Activated naive CD4-positive, alpha-beta T cell treated with anti-CD3 and anti-CD28 coated beads for 36 hours (primary cell): Measurements from ENCODE around the gene MCEMP1. TPM values are rescaled to one million over a fixed set of nuclear protein-coding genes. Genes with fewer than 3 reads are reported as not detected.

Source experiments
- CTCF ChIA-PET: fragments of 350-600 bp; sonication (Branson Sonifier 250); formaldehyde crosslinking; loops from one replicate; lab custom pipeline; 2021; ENCODE audit warnings: antibody characterized with exemption; lab: Charles Lee
- DNase-seq: peaks from one replicate; pipeline ENCODE4 v3.0.0-alpha.2; 2020
- H3K27ac Mint-ChIP-seq: one replicate; pipeline ENCODE4 v1.8.0; 2021; ENCODE audit warnings: mild to moderate bottlenecking, mixed read lengths
- H3K27me3 Mint-ChIP-seq: one replicate; pipeline ENCODE4 v1.8.0; 2021; ENCODE audit warnings: low read depth, mixed read lengths
- H3K36me3 Mint-ChIP-seq: one replicate; pipeline ENCODE4 v1.8.0; 2021; ENCODE audit warnings: low read depth, mixed read lengths
- H3K4me1 Mint-ChIP-seq: one replicate; pipeline ENCODE4 v1.8.0; 2021; ENCODE audit warnings: low read depth, mixed read lengths
- H3K4me3 Mint-ChIP-seq: one replicate; pipeline ENCODE4 v1.8.0; 2021; ENCODE audit warnings: mild to moderate bottlenecking, moderate library complexity, mixed read lengths
- H3K9me3 Mint-ChIP-seq: one replicate; pipeline ENCODE4 v1.8.0; 2021; ENCODE audit warnings: mixed read lengths
- intact Hi-C: fragments of 100-400 bp; cut with micrococcal nuclease; formaldehyde crosslinking; loops from one replicate; pipeline ENCODE4 v1.15.1; 2023
- total RNA-seq, 2 experiments: library from RNA; stranded (reverse); gene quantifications; one replicate each; pipeline ENCODE4 v1.2.3, GENCODE V29; 2021

Gene MCEMP1, protein sequence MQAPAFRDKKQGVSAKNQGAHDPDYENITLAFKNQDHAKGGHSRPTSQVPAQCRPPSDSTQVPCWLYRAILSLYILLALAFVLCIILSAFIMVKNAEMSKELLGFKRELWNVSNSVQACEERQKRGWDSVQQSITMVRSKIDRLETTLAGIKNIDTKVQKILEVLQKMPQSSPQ
- not detected for total RNA-seq

DNA sequence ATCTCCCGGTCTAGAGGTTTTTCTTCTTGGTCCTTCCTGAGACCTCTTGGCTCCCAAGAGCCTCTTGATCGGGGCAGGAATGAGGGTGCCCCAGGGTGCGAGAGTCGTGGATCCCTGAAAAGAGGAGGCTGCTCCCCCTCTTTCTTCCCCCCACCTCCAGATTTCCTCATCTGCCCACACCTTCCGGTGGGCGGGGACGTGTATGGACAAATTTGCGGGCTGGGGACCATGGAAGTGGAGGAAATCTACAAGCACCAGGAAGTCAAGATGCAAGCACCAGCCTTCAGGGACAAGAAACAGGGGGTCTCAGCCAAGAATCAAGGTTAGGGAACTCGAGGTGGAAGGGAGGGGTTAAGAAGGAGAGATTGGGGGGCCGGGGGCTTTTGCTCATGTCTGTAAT lies at the start of gene MCEMP1:
Gene MCEMP1, plus strand, starts transcription at position 237 of the 400 bp plus-strand sequence. Its CDS starts 31 bp downstream, at position 268.
- Mint-ChIP-seq H3K4me1 (peaks cover 48% of the 10 kb centered on the region), H3K9me3 (no peaks in the 10 kb centered on the region), H3K27me3 (peaks cover 23% of the 10 kb centered on the region), H3K4me3 (no peak within 1 kb of the TSS), H3K27ac (no peak within 1 kb of the TSS), H3K36me3 (peaks cover 2% of the 10 kb centered on the region)
- CTCF ChIA-PET: interaction anchor here (1.5 kb wide), 1 partner anchor 24 kb away, joined by 4 read pairs; no protein-coding TSS in a partner anchor
- no peak for DNase-seq
- intact Hi-C loops: loop anchor here (5.0 kb wide), 1 partner anchor 325 kb away; no protein-coding TSS in a partner anchor

- Mint-ChIP-seq H3K27me3 (no peaks in the 10 kb centered on the region), H3K27ac (no peak overlapping the region), H3K36me3 (peaks cover 18% of the 10 kb centered on the region), H3K4me1 (peaks cover 40% of the 10 kb centered on the region), H3K9me3 (no peaks in the 10 kb centered on the region), H3K4me3 (peak overlapping the region; percentile 38)
- CTCF ChIA-PET: interaction anchor here (1.5 kb wide), 1 partner anchor 59 kb away, joined by 6 read pairs; no protein-coding TSS in a partner anchor
- no peak for DNase-seq
- intact Hi-C loops: no loop called here
Measured at GRCh38 chr19:7627166-7627565, 49.7 kb upstream of the MCEMP1 start.

DNA sequence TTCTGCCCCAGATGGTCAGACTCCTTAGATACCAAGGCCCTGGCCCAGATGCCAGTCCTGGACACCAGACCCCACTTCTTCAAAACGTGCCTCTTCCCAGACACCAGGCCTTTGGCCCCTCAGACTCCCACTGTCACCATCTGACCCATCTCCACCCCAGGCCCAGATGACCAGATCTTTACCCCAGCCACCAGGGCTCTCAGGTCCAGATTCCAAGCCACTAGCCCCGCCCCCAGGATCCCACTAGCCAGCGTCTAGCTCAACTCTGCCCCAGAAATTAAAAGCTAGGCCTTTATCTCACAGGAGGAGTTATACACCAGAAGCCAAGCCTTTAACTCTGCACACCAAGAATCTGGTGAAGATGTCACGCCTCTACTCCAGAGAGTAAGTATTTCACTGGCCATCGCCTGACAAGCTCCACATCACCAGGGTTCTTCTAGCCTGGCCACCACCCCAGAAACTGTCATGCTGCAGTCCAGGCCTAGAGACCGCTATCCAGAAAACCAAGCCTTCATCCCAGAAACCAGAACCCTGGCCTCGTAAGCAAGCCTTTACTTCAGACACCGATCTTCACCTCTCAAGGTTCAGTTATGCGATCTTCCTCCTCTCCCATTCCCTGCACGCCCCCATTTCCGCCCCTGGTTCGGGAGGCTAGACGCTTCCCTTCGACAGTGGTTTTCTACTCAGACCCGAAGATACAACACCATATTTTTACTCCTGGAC lies 48.1 kb upstream of the MCEMP1 start:
- H3K4me3 Mint-ChIP-seq: peak overlapping the region; percentile 98
- CTCF ChIA-PET: interaction anchor here (1.2 to 2.3 kb wide), 4 partner anchors 52 to 316 kb away, joined by 3 to 11 read pairs (median 6); partner anchors contain the start of gene TRAPPC5
- H3K4me1 Mint-ChIP-seq: peaks cover 40% of the 10 kb centered on the region
- intact Hi-C loops: loop anchor here (1.0 to 2.0 kb wide), 5 partner anchors 9 to 106 kb away; partner anchors contain the start of genes MCOLN1, PNPLA6, STXBP2 and TRAPPC5
- no peak for DNase-seq
- H3K27ac Mint-ChIP-seq: peak overlapping the region; percentile 97
- H3K27me3 Mint-ChIP-seq: no peaks in the 10 kb centered on the region
- peaks cover 14% of the 10 kb centered on the region for H3K36me3 Mint-ChIP-seq
- H3K9me3 Mint-ChIP-seq: no peaks in the 10 kb centered on the region

DNA sequence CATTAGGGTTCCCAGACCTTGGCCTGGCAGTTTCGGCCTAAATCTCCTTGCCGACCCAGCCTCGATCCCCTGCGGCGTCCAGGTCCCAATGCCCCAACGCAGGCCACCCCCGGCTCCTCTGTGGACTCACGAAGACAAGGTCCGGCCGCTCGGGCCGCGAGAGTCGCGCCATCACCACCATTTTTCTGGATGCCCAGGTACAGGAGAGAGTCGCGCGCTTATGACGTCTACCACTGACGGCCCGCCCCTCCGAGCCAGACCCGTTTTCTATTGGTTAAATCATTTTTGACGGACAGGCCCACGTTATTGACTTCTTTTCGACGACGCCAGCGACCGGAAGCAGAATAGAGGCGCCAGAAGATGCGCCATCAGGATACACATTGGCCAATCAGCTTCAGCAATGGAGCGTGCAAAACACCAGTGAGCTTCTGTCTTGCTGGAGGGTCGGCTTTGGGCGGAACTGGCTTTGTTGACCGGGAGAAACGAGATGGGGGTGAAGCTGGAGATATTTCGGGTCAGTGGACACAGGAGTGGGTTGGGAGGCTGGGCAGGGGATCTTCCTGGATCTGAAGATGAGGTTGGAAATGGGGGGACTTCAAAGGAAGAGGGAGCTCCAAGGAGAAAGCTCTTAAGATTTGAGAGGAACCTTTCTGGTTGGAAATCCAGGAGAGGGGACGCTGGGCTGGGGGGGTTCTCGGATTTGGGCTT lies 47.4 kb upstream of the MCEMP1 start, which contains the start of the genes PET100 and XAB2:
Gene PET100, plus strand, starts transcription at position 447 of the 708 bp plus-strand sequence. Its CDS starts 41 bp downstream, at position 488.
Gene XAB2, minus strand, starts transcription at position 199 of the 708 bp plus-strand sequence. Its CDS starts 18 bp downstream, at position 181.
- intact Hi-C loops: loop anchor here (1.0 to 2.0 kb wide), 5 partner anchors 8 to 107 kb away; partner anchors contain the start of genes MCOLN1, PNPLA6, STXBP2 and TRAPPC5
- CTCF ChIA-PET: interaction anchor here (0.6 to 2.3 kb wide), 9 partner anchors 23 to 315 kb away, joined by 3 to 11 read pairs (median 4); partner anchors contain the start of gene TRAPPC5
- H3K9me3 Mint-ChIP-seq: no peaks in the 10 kb centered on the region
- H3K4me3 Mint-ChIP-seq: peak within 1 kb of the TSS; percentile 98
- H3K27ac Mint-ChIP-seq: peak within 1 kb of the TSS; percentile 97
- DNase-seq: peak; percentile 97
- peaks cover 12% of the 10 kb centered on the region for H3K36me3 Mint-ChIP-seq
- H3K27me3 Mint-ChIP-seq: no peaks in the 10 kb centered on the region
- peaks cover 42% of the 10 kb centered on the region for H3K4me1 Mint-ChIP-seq

DNA sequence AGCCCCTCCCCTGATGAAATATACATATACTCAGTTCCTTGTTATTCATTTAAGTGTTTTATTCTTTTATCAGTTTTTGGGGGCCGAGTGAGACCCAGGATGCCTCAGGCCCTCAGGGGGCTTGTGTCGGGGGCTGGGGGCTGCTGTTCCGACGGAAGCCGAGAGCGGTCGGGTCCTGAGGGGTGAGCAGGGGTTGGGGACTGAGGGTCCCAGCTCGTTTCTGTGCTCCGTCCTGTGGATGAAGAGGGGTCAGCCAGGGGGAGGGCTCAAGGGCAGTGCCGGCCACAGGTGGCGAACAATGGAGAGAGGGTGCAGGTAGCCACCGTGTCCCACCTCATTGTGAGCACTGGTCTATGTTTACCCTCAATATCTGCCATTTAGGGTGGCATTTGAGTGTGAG lies 45.3 kb upstream of the MCEMP1 start:
- intact Hi-C loops: no loop called here
- Mint-ChIP-seq H3K27me3 (no peaks in the 10 kb centered on the region), H3K4me3 (no peak overlapping the region), H3K9me3 (no peaks in the 10 kb centered on the region), H3K27ac (no peak overlapping the region), H3K4me1 (peaks cover 48% of the 10 kb centered on the region), H3K36me3 (peaks cover 12% of the 10 kb centered on the region)
- CTCF ChIA-PET: no interaction called here
- no peak for DNase-seq

- Mint-ChIP-seq H3K27me3 (no peaks in the 10 kb centered on the region), H3K36me3 (peaks cover 8% of the 10 kb centered on the region), H3K27ac (no peak overlapping the region), H3K9me3 (no peaks in the 10 kb centered on the region), H3K4me1 (peaks cover 44% of the 10 kb centered on the region), H3K4me3 (no peak overlapping the region)
- intact Hi-C loops: no loop called here
- no peak for DNase-seq
- CTCF ChIA-PET: interaction anchor here (0.9 kb wide), 1 partner anchor 28 kb away, joined by 3 read pairs; no protein-coding TSS in a partner anchor
Measured at GRCh38 chr19:7632340-7633203, 44.3 kb upstream of the MCEMP1 start.

DNA sequence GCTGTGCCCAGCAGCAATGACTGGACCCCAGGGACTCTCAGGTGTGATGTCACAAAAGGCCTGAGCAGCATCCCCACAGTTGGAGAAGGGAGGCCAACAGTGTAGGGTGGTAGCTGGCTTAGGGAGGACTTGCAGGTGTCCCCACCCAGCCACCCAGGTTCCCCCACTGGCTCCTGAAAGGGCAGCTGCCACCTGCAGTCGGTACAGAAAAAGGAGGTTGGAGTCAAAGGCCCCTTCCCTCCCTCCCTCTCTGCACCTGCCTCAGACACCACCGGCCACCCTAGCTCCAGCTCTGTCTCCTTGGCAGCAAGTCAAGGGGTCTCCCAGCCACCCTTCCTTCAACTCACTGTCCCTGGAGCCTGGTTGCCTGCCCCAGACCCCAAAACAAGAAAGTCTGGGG lies 43.2 kb upstream of the MCEMP1 start, which contains the start of gene PCP2:
Gene PCP2, minus strand, starts transcription at position 22 of the 400 bp plus-strand sequence. CDS start 262 bp downstream, outside the sequence.
- H3K4me3 Mint-ChIP-seq: no peak within 1 kb of the TSS
- no peak within 1 kb of the TSS for H3K27ac Mint-ChIP-seq
- peaks cover 40% of the 10 kb centered on the region for H3K4me1 Mint-ChIP-seq
- H3K9me3 Mint-ChIP-seq: no peaks in the 10 kb centered on the region
- H3K27me3 Mint-ChIP-seq: no peaks in the 10 kb centered on the region
- peaks cover 7% of the 10 kb centered on the region for H3K36me3 Mint-ChIP-seq
- DNase-seq: no peak
- CTCF ChIA-PET: interaction anchor here (0.9 kb wide), 1 partner anchor 29 kb away, joined by 3 read pairs; no protein-coding TSS in a partner anchor
- intact Hi-C loops: no loop called here

- H3K9me3 Mint-ChIP-seq: peaks cover 6% of the 10 kb centered on the region
- H3K27ac Mint-ChIP-seq: no peak overlapping the region
- peaks cover 36% of the 10 kb centered on the region for H3K4me1 Mint-ChIP-seq
- peaks cover 12% of the 10 kb centered on the region for H3K36me3 Mint-ChIP-seq
- DNase-seq: no peak
- CTCF ChIA-PET: interaction anchor here (0.7 to 1.5 kb wide), 5 partner anchors 17 to 467 kb away, joined by 3 to 5 read pairs (median 4); partner anchors contain the start of gene TRAPPC5
- intact Hi-C loops: no loop called here
- no peaks in the 10 kb centered on the region for H3K27me3 Mint-ChIP-seq
- H3K4me3 Mint-ChIP-seq: no peak overlapping the region
Measured at GRCh38 chr19:7635670-7636069, 41.2 kb upstream of the MCEMP1 start.

DNA sequence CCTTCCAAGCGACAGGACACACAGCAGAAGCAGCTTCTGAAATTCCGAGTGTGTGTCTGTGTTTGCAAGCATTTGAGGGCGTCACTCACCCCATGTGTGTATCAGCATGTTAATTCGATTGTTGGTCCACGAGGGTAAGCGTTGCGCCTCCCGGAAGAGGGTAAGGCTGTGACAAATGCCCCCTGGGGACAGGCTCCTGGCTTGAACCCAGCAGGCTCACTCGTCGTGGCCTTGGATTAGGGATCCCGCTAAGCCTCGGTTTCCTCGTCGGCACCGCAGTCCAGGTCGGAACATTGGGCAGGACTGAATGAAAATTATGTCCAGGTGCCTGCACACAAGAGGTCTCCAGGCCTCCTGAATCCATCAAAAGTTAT lies 40.6 kb upstream of the MCEMP1 start:
- Mint-ChIP-seq H3K27me3 (no peaks in the 10 kb centered on the region), H3K9me3 (peaks cover 6% of the 10 kb centered on the region), H3K4me1 (peaks cover 32% of the 10 kb centered on the region), H3K27ac (no peak overlapping the region), H3K4me3 (peak overlapping the region; percentile 80), H3K36me3 (peaks cover 12% of the 10 kb centered on the region)
- DNase-seq: no peak
- intact Hi-C loops: no loop called here
- CTCF ChIA-PET: interaction anchor here (1.1 to 1.5 kb wide), 3 partner anchors 16 to 164 kb away, joined by 3 to 5 read pairs (median 4); partner anchors contain the start of gene TRAPPC5

DNA sequence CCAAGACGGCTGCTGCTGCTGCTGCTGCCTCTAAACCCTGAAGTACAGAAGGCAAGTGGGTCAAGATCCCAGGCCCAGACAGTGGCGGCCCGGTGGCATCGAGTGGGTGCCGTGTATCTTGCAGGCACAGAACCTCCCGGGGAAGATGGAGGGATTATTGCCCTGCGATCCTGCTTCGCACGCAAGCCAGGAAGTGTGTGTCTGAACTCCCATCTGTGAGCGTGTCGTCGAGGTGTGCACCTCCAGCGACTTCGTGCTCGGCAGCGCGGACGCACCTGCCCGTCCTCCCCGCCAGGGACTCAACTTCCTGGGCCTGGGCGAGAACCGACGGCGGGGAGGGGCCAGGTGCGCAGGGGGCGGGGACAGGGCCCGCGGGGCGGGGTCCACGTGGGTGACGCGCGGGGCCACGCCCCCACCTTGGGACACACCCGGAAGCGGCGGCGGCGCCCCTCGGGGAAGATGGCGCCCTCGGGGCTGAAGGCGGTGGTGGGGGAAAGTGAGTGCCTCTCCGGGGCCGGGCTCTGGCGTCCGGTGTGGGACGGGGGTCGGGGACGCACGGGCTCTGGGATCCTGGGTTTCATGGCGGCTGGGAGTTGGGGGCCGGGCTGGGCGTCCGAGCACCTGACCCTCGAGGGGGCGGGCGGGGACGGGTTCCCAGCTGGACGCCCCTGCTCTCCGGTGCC lies 40.1 kb upstream of the MCEMP1 start, which contains the start of gene STXBP2:
Gene STXBP2, plus strand, starts transcription at position 420 of the 683 bp plus-strand sequence. Its CDS starts 40 bp downstream, at position 460.
- Mint-ChIP-seq H3K4me3 (peak within 1 kb of the TSS; percentile 80), H3K4me1 (peaks cover 32% of the 10 kb centered on the region), H3K9me3 (peaks cover 6% of the 10 kb centered on the region), H3K36me3 (peaks cover 12% of the 10 kb centered on the region), H3K27me3 (no peaks in the 10 kb centered on the region), H3K27ac (peak within 1 kb of the TSS; percentile 75)
- CTCF ChIA-PET: interaction anchor here (1.3 to 1.7 kb wide), 3 partner anchors 12 to 163 kb away, joined by 3 to 6 read pairs (median 6); no protein-coding TSS in a partner anchor
- intact Hi-C loops: loop anchor here (1.0 kb wide), 1 partner anchor 8 kb away; the partner anchor contains the start of genes PET100 and XAB2
- peak; percentile 94 for DNase-seq
